ENCODE results near the gene CEP72. TPM values are rescaled to one million over a fixed set of nuclear protein-coding genes. Genes with fewer than 3 reads are reported as not detected.

Gene CEP72
- polyA plus RNA-seq, 1 of the 3 experiments (the other 2 are of a cell fraction), result 4.4 TPM

DNA sequence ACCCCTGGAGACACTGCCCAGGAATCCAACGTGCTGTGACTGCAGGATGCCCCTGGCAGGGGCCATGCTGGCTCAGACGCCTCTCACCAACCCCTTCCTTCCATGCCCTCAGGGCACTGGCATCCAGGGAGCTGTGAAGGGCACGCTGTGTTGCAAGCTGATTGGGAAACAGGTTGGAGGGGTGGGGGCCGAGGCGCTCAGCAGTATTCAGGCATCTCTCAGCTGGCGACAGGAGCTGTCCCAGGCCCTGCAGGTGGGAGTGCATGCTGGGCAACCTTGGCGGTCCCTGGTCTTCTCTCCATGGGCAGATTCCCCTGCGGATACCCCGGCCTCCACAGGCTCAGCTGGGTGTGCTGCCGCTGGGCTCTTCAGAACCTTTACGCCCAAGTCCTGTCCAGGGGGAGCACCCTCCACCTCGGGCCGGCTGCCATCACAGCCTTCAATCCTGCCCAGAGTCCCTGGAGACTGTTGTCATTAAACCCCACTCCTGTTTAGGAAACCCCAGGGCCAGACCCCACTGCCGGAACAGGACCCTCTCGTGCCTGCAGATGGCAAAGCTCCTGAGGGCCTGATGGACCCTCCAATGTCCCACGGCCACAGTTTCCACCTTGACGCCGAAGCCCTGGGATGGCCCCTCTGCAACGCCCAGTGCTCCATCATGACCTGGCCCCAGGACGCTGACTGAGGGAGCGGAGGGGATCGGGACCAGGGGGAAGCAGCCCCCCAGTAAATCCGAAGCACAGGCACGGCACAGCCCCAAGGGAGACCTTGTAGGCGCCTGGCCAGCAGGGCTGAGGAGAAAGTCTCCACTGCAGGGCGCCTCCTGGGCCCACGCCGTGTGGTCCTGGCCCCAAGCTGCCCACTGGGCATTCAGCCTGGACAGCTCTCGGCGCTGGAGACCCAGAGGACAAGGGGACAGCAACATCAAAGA lies 71.7 kb downstream of the CEP72 start:
- H3K4me2 ChIP-seq, result no peak overlapping the region
- H3K9me3 ChIP-seq, result no peaks in the 10 kb centered on the region
- no peaks in the 10 kb centered on the region for H3K9me2 ChIP-seq
- POLR2A ChIA-PET, result no interaction called here
- H4K20me1 ChIP-seq (ENCODE audit: insufficient read depth), result no peaks in the 10 kb centered on the region
- H3K4me3 ChIP-seq (ENCODE audit: low read depth in 2 of 2, low read length in 1 of 2), result no peak overlapping the region
- no peaks in the 10 kb centered on the region for H3K27me3 ChIP-seq (ENCODE audit: insufficient read depth)
- TF ChIP-seq, protein P1, sequence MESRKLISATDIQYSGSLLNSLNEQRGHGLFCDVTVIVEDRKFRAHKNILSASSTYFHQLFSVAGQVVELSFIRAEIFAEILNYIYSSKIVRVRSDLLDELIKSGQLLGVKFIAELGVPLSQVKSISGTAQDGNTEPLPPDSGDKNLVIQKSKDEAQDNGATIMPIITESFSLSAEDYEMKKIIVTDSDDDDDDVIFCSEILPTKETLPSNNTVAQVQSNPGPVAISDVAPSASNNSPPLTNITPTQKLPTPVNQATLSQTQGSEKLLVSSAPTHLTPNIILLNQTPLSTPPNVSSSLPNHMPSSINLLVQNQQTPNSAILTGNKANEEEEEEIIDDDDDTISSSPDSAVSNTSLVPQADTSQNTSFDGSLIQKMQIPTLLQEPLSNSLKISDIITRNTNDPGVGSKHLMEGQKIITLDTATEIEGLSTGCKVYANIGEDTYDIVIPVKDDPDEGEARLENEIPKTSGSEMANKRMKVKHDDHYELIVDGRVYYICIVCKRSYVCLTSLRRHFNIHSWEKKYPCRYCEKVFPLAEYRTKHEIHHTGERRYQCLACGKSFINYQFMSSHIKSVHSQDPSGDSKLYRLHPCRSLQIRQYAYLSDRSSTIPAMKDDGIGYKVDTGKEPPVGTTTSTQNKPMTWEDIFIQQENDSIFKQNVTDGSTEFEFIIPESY (IDR thresholded peaks at IDR 0.05; ENCODE audit: borderline replicate concordance, low read depth), result no peak
- no peak for TF ChIP-seq RCOR1 (IDR thresholded peaks at IDR 0.05; ENCODE audit: low read length)
- TF ChIP-seq, protein P2, sequence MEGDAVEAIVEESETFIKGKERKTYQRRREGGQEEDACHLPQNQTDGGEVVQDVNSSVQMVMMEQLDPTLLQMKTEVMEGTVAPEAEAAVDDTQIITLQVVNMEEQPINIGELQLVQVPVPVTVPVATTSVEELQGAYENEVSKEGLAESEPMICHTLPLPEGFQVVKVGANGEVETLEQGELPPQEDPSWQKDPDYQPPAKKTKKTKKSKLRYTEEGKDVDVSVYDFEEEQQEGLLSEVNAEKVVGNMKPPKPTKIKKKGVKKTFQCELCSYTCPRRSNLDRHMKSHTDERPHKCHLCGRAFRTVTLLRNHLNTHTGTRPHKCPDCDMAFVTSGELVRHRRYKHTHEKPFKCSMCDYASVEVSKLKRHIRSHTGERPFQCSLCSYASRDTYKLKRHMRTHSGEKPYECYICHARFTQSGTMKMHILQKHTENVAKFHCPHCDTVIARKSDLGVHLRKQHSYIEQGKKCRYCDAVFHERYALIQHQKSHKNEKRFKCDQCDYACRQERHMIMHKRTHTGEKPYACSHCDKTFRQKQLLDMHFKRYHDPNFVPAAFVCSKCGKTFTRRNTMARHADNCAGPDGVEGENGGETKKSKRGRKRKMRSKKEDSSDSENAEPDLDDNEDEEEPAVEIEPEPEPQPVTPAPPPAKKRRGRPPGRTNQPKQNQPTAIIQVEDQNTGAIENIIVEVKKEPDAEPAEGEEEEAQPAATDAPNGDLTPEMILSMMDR (IDR thresholded peaks at IDR 0.05), result no peak
- TF ChIP-seq TEAD4 (IDR thresholded peaks at IDR 0.05; ENCODE audit: borderline replicate concordance, insufficient read depth), result no peak
- TF ChIP-seq NFIC (IDR thresholded peaks at IDR 0.05; ENCODE audit: borderline replicate concordance), result no peak
- TF ChIP-seq NRF1 (IDR thresholded peaks at IDR 0.05; ENCODE audit: low read depth, low read length), result no peak
- TF ChIP-seq FOXM1 (IDR thresholded peaks at IDR 0.05; ENCODE audit: low read depth), result no peak
- TF ChIP-seq CHD2 (IDR thresholded peaks at IDR 0.05; ENCODE audit: low read length, partially characterized antibody), result no peak
- TF ChIP-seq FOXJ3 (CRISPR knock-in tag; IDR thresholded peaks at IDR 0.05), result no peak
- TF ChIP-seq JUND (IDR thresholded peaks at IDR 0.05), result no peak
- no peak for TF ChIP-seq SIN3A (IDR thresholded peaks at IDR 0.05; ENCODE audit: borderline replicate concordance, low read depth, low read length)
- TF ChIP-seq RAD21 (IDR thresholded peaks at IDR 0.05; ENCODE audit: low read length), result no peak
- TF ChIP-seq, protein P3, sequence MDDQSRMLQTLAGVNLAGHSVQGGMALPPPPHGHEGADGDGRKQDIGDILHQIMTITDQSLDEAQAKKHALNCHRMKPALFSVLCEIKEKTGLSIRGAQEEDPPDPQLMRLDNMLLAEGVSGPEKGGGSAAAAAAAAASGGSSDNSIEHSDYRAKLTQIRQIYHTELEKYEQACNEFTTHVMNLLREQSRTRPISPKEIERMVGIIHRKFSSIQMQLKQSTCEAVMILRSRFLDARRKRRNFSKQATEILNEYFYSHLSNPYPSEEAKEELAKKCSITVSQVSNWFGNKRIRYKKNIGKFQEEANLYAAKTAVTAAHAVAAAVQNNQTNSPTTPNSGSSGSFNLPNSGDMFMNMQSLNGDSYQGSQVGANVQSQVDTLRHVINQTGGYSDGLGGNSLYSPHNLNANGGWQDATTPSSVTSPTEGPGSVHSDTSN (IDR thresholded peaks at IDR 0.05), result no peak
- TF ChIP-seq, protein P4, sequence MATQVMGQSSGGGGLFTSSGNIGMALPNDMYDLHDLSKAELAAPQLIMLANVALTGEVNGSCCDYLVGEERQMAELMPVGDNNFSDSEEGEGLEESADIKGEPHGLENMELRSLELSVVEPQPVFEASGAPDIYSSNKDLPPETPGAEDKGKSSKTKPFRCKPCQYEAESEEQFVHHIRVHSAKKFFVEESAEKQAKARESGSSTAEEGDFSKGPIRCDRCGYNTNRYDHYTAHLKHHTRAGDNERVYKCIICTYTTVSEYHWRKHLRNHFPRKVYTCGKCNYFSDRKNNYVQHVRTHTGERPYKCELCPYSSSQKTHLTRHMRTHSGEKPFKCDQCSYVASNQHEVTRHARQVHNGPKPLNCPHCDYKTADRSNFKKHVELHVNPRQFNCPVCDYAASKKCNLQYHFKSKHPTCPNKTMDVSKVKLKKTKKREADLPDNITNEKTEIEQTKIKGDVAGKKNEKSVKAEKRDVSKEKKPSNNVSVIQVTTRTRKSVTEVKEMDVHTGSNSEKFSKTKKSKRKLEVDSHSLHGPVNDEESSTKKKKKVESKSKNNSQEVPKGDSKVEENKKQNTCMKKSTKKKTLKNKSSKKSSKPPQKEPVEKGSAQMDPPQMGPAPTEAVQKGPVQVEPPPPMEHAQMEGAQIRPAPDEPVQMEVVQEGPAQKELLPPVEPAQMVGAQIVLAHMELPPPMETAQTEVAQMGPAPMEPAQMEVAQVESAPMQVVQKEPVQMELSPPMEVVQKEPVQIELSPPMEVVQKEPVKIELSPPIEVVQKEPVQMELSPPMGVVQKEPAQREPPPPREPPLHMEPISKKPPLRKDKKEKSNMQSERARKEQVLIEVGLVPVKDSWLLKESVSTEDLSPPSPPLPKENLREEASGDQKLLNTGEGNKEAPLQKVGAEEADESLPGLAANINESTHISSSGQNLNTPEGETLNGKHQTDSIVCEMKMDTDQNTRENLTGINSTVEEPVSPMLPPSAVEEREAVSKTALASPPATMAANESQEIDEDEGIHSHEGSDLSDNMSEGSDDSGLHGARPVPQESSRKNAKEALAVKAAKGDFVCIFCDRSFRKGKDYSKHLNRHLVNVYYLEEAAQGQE (IDR thresholded peaks at IDR 0.05; ENCODE audit: low read depth, low read length), result no peak
- no peak for TF ChIP-seq ELF1 (IDR thresholded peaks at IDR 0.05)
- no peak for TF ChIP-seq MEF2A (IDR thresholded peaks at IDR 0.05; ENCODE audit: borderline replicate concordance, low read depth)
- WGBS (ENCODE audit: low lambda C conversion rate), result 68% methylated on average over 14 of the region's 30 CpGs
- DNase-seq, result no peak
- H3K79me2 ChIP-seq (ENCODE audit: insufficient read depth), result no peaks in the 10 kb centered on the region
- H3K36me3 ChIP-seq (replicated peaks in 1 of 2; ENCODE audit: control insufficient read depth in 1 of 2, insufficient read depth in 2 of 2, low read length in 1 of 2), result no peaks in the 10 kb centered on the region
- CTCF ChIA-PET, result interaction anchor here (1.2 to 1.3 kb wide), 2 partner anchors 12 to 34 kb away, joined by 3 read pairs; no protein-coding TSS in a partner anchor
- no peak overlapping the region for H2AFZ ChIP-seq (ENCODE audit: low read depth)
- no peak overlapping the region for H3K27ac ChIP-seq (ENCODE audit: low read depth in 2 of 2, low read length in 1 of 2)
- no peak overlapping the region for H3K9ac ChIP-seq
- no peaks in the 10 kb centered on the region for H3F3A ChIP-seq (replicated peaks; ENCODE audit: insufficient read depth)
- H3K4me1 ChIP-seq (ENCODE audit: control insufficient read depth in 1 of 2, insufficient read depth in 2 of 2, low read depth in 1 of 2, low read length in 1 of 2), result no peaks in the 10 kb centered on the region

Data from SK-N-SH (cell line).